ENCODE results near the gene MSI2.

MSI2 gene

GRCh38 chr17:57720386-57721035 lies 464.2 kb downstream of the MSI2 start:
- peak; percentile 42 for DNase-seq (ENCODE audit: low spot score)

- no peak for DNase-seq (ENCODE audit: low spot score)
Measured at GRCh38 chr17:57721967-57722703, 465.8 kb downstream of the MSI2 start.

DNA sequence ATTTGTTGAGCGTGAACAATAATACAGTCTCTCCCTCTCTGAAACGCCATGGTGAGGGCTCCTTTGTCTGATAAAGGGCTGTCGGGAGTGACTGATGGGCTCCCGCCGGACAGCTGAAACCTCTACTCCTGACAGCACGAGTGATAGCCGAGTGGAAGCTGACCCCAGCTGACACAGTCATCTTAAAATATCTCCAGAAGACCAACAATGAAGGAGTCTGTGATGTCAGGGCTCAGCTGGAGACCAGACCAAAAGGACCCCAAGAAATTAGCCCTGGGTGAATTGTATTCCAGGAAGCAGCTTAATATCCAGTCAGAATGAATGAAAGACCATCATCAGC lies 466.4 kb downstream of the MSI2 start:
- DNase-seq (ENCODE audit: low spot score), result no peak

- DNase-seq (ENCODE audit: low spot score), result peak; percentile 95
Measured at GRCh38 chr17:57723427-57724025, 467.2 kb downstream of the MSI2 start.

GRCh38 chr17:57724026-57724728 lies 467.9 kb downstream of the MSI2 start:
- peak; percentile 60 for DNase-seq (ENCODE audit: low spot score)

DNA sequence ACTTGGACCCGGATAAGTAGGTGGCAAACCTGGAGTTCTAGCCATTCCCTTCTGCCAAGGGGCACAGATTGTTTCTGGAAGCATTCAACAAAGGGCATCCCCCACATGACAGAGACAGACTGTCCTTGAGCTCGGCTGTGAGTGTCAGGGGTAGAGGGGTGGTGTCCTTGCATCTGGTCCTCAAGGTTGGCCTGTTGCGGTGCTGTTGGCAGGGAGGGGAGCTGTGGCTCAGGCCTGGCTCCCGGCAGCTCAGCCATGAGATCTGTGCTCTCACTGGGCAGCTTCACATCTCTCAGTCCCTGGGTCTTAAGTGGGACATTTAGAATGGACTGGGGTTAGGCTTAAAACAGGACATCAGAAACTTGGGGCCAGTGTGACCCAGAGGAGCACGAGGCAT lies 468.4 kb downstream of the MSI2 start:
- no peak for DNase-seq (ENCODE audit: low spot score)

DNA sequence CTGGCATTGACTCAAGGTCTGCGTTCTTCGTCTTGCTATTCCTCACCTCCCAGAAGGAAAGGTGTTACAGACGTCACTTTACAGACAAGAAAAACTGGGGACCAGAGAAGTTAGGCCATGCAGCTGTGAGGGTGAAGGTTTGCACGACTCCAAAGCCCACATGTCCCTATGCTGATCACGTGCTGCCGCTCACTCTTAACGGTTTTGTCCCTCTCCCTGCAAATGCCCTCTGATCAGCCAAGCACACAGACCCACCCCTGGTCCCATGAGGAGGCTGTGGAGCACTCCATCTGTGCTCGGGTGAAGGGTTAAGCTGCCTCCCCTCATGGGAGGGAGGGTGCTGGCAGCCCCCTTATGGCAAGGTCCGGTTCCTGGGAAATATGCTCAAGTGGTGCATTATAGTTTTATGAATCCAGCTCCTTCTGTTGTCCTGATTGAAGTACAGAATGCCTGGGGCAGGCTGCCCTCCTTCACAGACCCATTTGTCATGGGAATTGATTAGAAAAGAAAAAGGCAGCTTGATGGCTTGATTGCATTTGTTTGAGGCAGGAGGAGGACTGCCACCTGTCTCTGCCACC lies 470.0 kb downstream of the MSI2 start:
- no peak for DNase-seq (ENCODE audit: low spot score)

DNA sequence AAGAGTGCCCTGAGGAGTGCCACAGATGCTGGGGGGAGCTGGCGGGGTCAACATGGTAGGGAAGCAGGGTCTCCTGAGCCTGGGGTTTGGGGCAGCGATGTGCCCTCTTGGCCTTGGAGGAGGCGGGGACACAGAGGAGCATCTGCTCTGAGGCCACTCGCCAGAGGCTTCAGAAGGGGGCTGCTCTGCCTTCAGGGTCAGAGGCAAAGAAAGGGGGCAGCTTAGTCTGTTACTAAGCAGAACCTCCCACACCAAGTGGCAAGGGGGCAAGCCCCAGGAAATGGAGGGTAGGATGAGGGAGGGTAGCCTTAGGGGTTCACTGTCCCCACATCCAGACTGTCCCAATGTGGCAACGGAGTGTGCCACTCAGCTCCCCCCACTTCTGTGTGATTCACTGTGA lies 470.5 kb downstream of the MSI2 start:
- no peak for DNase-seq (ENCODE audit: low spot score)

DNA sequence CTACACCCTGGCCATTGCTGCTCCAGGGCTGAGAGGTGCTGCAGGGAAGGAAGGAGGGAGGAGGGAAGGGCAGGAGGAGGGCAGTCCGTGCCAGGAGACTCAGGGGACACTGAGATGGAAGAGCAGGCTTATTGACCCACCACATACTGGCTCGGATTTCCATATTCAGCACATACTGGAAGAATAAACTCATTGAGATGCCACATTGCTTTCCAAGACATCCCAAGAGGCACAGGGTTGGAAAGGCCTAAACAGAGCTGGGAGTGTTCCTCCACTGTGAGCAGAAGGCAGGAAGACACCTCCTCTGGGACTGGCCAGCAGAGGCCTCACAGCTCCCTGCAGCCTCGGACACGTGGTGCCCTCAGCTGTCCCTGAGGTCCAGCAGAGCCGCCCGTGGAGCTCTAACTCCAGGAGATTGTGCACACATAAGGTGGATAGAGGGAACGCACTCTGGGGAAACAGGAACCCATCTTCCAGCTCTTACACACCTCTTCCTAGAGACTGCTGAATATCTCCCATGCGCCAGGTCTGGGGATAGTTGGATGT lies 471.4 kb downstream of the MSI2 start:
- no peak for DNase-seq (ENCODE audit: low spot score)

DNA sequence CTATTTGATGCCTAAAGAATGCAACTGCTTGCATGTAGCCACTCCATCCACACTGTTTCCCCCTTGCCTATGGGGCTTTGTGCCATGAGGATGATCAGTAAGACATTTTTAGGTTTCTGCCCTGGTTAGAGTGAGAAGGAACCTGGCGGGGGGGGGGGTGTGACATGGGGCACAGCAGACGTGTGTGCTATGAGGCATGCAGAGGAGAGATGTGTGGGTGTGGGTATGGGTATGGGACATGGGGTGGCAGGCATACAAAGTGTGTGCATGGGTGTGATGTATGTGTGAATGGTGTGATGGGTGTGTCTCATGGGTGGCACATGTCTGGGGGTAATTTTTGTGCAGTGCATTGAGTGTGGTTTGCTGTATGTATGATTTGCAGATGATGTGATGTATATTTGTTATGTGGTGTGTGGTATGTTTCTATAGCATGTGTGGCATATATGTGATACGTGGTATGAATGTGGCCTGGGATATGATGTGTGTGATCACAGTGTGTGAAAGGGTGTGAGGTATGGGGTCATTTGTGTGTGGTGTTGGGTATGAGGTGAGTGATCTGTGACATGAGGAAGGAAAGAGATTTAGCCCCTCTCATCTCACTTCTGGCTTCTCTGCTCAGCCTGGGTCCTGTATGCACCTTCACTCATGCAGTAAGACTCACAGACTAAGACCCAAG lies 473.8 kb downstream of the MSI2 start:
- DNase-seq (ENCODE audit: low spot score), result no peak

- peak; percentile 31 for DNase-seq (ENCODE audit: low spot score)
Measured at GRCh38 chr17:57732062-57732461, 475.7 kb downstream of the MSI2 start.

DNA sequence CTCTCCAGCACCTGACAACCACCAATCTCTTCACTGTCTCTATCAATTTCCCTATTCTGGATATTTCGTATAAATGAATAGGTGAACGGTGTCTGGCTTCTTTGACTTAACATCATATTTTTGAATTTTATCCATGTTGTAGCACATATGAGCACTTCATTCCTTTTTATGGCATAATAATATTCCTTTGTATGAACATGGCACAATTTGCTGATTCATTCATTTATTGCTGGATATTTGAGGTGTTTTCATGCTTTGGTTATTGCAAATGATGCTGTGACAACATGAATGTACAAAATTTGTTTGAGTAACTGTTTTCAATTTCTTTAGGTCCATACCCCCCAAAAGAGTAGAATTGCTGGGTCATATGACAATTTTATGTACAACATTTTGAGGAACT lies 476.8 kb downstream of the MSI2 start:
- no peak for DNase-seq (ENCODE audit: low spot score)
